Measurements from ENCODE around the gene PLA2R1. TPM values are rescaled to one million over a fixed set of nuclear protein-coding genes. Genes with fewer than 3 reads are reported as not detected.

The PLA2R1 gene
- total and polyA plus RNA-seq, 2 of the 4 experiments (the other 2 are of a cell fraction): 0.43 to 0.54 TPM

GRCh38 chr2:160060297-160060696, 2.1 kb downstream of the PLA2R1 start:
- H2BK120ac ChIP-seq (ENCODE audit: low read depth, low read length): no peak overlapping the region
- BruUV-seq (replicated peaks): no TSS peak
- H3K56ac ChIP-seq (ENCODE audit: extremely low read depth, insufficient read depth, low read length): no peak overlapping the region
- H3K14ac ChIP-seq (replicated peaks; ENCODE audit: low read depth, low read length): no peak overlapping the region
- intact Hi-C loops (cut with micrococcal nuclease): no loop called here
- no peak overlapping the region for H2BK5ac ChIP-seq (ENCODE audit: low read depth, low read length, poor library complexity, severe bottlenecking)
- H2BK20ac ChIP-seq (ENCODE audit: low read depth, low read length): no peak overlapping the region
- H3K4ac ChIP-seq (ENCODE audit: low read depth, low read length): no peak overlapping the region
- H3K27ac ChIP-seq (ENCODE audit: insufficient read depth, low read length): no peak overlapping the region
- H2BK15ac ChIP-seq (ENCODE audit: low read depth, low read length): no peak overlapping the region
- no CpG with 5 or more reads among the region's 2 CpGs for WGBS, 2 experiments (ENCODE audit: extremely low coverage in 2 of 2, insufficient read length in 1 of 2)
- ATAC-seq (ENCODE audit: low read depth) (no peak), DNase-seq (no peak)
- in situ Hi-C loops (cut with MboI; ENCODE audit: low sequenced_read_pairs): no loop called here
- no peak overlapping the region for H2AK5ac ChIP-seq (ENCODE audit: low read depth, low read length)
- dilution Hi-C loops (cut with HindIII; ENCODE audit: low sequenced_read_pairs, unreplicated experiment): no loop called here
- TF ChIP-seq NFE2L2 (IDR thresholded peaks at IDR 0.05; ENCODE audit: low read depth, low read length) (no peak), RCOR1 (IDR thresholded peaks at IDR 0.05; ENCODE audit: insufficient replicate concordance, low read length) (no peak), ELK1 (IDR thresholded peaks at IDR 0.05; ENCODE audit: borderline replicate concordance, low read depth, low read length) (no peak), CTCF (conservative IDR thresholded peaks at IDR 0.05; ENCODE audit: low read depth, low read length) (no peak), RAD21 (IDR thresholded peaks at IDR 0.05; ENCODE audit: low read length) (no peak), USF2 (IDR thresholded peaks at IDR 0.05; ENCODE audit: low read depth, low read length) (no peak), MXI1 (IDR thresholded peaks at IDR 0.05; ENCODE audit: borderline replicate concordance, low read depth, low read length) (no peak), MAZ (IDR thresholded peaks at IDR 0.05; ENCODE audit: borderline replicate concordance, low read depth, low read length) (no peak), CHD1 (IDR thresholded peaks at IDR 0.05; ENCODE audit: low read depth, low read length) (no peak), MAFK (IDR thresholded peaks at IDR 0.05; ENCODE audit: low read depth, low read length) (no peak), CEBPB (IDR thresholded peaks at IDR 0.05; ENCODE audit: low read depth, low read length) (no peak), POLR2A (IDR thresholded peaks at IDR 0.05; ENCODE audit: low read depth, low read length) (no peak)
- ChIA-PET POLR2A (ENCODE audit: unreplicated experiment) (no interaction called here), CTCF (no interaction called here)
- no peak overlapping the region for H3K4me3 ChIP-seq (ENCODE audit: insufficient read depth, low read depth, low read length)
- no peak overlapping the region for H3K9ac ChIP-seq (ENCODE audit: low read depth, low read length)
- no peak overlapping the region for H2AFZ ChIP-seq (replicated peaks; ENCODE audit: low read length, poor library complexity)
- H3K36me3 ChIP-seq (ENCODE audit: control insufficient read depth, insufficient read depth, low read length): no peaks in the 10 kb centered on the region
- H4K91ac ChIP-seq (ENCODE audit: insufficient read depth, low read depth, low read length): no peak overlapping the region
- no peak overlapping the region for H3K4me2 ChIP-seq (ENCODE audit: low read depth, low read length)
- no peaks in the 10 kb centered on the region for H3K9me3 ChIP-seq (ENCODE audit: control insufficient read depth, insufficient read depth, low read length)
- H2AK9ac ChIP-seq (replicated peaks; ENCODE audit: low read depth, low read length, poor library complexity): no peak overlapping the region
- H4K5ac ChIP-seq (ENCODE audit: low read depth, low read length): no peak overlapping the region
- no peaks in the 10 kb centered on the region for H3K4me1 ChIP-seq (ENCODE audit: control insufficient read depth, insufficient read depth, low read length)
- H4K20me1 ChIP-seq (ENCODE audit: insufficient read depth, low read length): no peaks in the 10 kb centered on the region
- H4K8ac ChIP-seq (ENCODE audit: low read depth in 2 of 2, low read length in 2 of 2): no peak overlapping the region
- no peak overlapping the region for H3K18ac ChIP-seq (ENCODE audit: low read depth, low read length)
- no peak overlapping the region for H3K23ac ChIP-seq (ENCODE audit: low read depth, low read length)
- H3K9me1 ChIP-seq (ENCODE audit: insufficient read depth, low read length): no peaks in the 10 kb centered on the region
- no peaks in the 10 kb centered on the region for H3K79me1 ChIP-seq (ENCODE audit: low read depth in 1 of 2, low read length in 2 of 2)
- H3K27me3 ChIP-seq (ENCODE audit: control insufficient read depth, insufficient read depth, low read length): peaks cover 27% of the 10 kb centered on the region
